WTC11 (cell line): ENCODE measurements around the gene DUSP11. TPM values are rescaled to one million over a fixed set of nuclear protein-coding genes. Genes with fewer than 3 reads are reported as not detected.

Source experiments
- ATAC-seq: fragments of 200-7000 bp; cut with Tn5 transposase; 2 replicates; pipeline ENCODE4 v1.10.0; 2021; ENCODE audit warnings: mild to moderate bottlenecking, moderate library complexity
- CTCF ChIA-PET: fragments of 300-600 bp; sonication (Branson Sonifier 250); formaldehyde crosslinking; loops from one replicate; lab custom pipeline; 2021; ENCODE audit warnings: antibody characterized with exemption; lab: Charles Lee
- POLR2A ChIA-PET: fragments of 350-600 bp; sonication (Branson Sonifier 250); formaldehyde crosslinking; loops from one replicate; lab custom pipeline; 2021; ENCODE audit warnings: antibody characterized with exemption; lab: Charles Lee
- DNase-seq: peaks from one replicate; pipeline ENCODE4 v3.0.0; 2021; ENCODE audit warnings: low spot score
- H3K27ac Mint-ChIP-seq: 2 replicates; pipeline ENCODE4 v1.8.0; 2021; ENCODE audit warnings: mixed read lengths
- H3K27me3 Mint-ChIP-seq: 2 replicates; pipeline ENCODE4 v1.8.0; 2021; ENCODE audit warnings: low read depth, mild to moderate bottlenecking, moderate library complexity, mixed read lengths
- H3K36me3 Mint-ChIP-seq: 2 replicates; pipeline ENCODE4 v1.8.0; 2021; ENCODE audit warnings: mixed read lengths
- H3K4me1 Mint-ChIP-seq: 2 replicates; pipeline ENCODE4 v1.8.0; 2022; ENCODE audit warnings: mixed read lengths
- H3K4me3 Mint-ChIP-seq: 2 replicates; pipeline ENCODE4 v1.8.0; 2021; ENCODE audit warnings: mild to moderate bottlenecking, moderate library complexity, mixed read lengths
- H3K9me3 Mint-ChIP-seq: 2 replicates; pipeline ENCODE4 v1.8.0; 2021; ENCODE audit warnings: mixed read lengths
- ATF3 ChIP-seq: sonication (generic); formaldehyde crosslinking; conservative IDR thresholded peaks from 2 replicates; pipeline ENCODE4 v1.8.1; 2022; ENCODE audit warnings: mild to moderate bottlenecking, missing genetic modification reagents
- E2F4 ChIP-seq: sonication (generic); formaldehyde crosslinking; IDR thresholded peaks from 2 replicates; pipeline ENCODE4 v1.8.1; 2022; ENCODE audit warnings: low read depth, mild to moderate bottlenecking, moderate library complexity, missing genetic modification reagents, borderline replicate concordance
- FOXJ3 ChIP-seq: sonication (generic); formaldehyde crosslinking; IDR thresholded peaks from 2 replicates; pipeline ENCODE4 v1.9.0; 2021; ENCODE audit warnings: missing genetic modification reagents, mild to moderate bottlenecking, borderline replicate concordance
- GRHL2 ChIP-seq: fragments of 250-450 bp; sonication (Bioruptor Pico); IDR thresholded peaks from 2 replicates; pipeline ENCODE4 v1.8.0; 2022; ENCODE audit warnings: mild to moderate bottlenecking, moderate library complexity; ENCODE audit not compliant: insufficient replicate concordance, severe bottlenecking
- IRF2 ChIP-seq: sonication (generic); formaldehyde crosslinking; IDR thresholded peaks from 2 replicates; pipeline ENCODE4 v1.8.0; 2022; ENCODE audit warnings: low read depth, missing genetic modification reagents, borderline replicate concordance
- MAX ChIP-seq: sonication (generic); formaldehyde crosslinking; IDR thresholded peaks from 2 replicates; pipeline ENCODE4 v1.8.0; 2022; ENCODE audit warnings: mild to moderate bottlenecking, missing genetic modification reagents
- MXD4 ChIP-seq: fragments of 250-450 bp; sonication (Bioruptor Pico); IDR thresholded peaks from 2 replicates; pipeline ENCODE4 v1.8.0; 2021; ENCODE audit warnings: mild to moderate bottlenecking, moderate library complexity, borderline replicate concordance
- NFATC4 ChIP-seq: fragments of 250-450 bp; sonication (Bioruptor Pico); IDR thresholded peaks from 2 replicates; pipeline ENCODE4 v1.9.0; 2021; ENCODE audit warnings: mild to moderate bottlenecking
- NFE2L1 ChIP-seq: sonication (generic); formaldehyde crosslinking; IDR thresholded peaks from 2 replicates; pipeline ENCODE4 v1.8.1; 2023; ENCODE audit warnings: missing genetic modification reagents
- NR3C1 ChIP-seq: sonication (generic); formaldehyde crosslinking; conservative IDR thresholded peaks from 2 replicates; pipeline ENCODE4 v1.8.1; 2023; ENCODE audit warnings: low read depth, mild to moderate bottlenecking, missing genetic modification reagents
- RORB ChIP-seq: fragments of 250-450 bp; sonication (Bioruptor Pico); IDR thresholded peaks from 2 replicates; pipeline ENCODE4 v1.9.0; 2021; ENCODE audit warnings: mild to moderate bottlenecking
- SOX15 ChIP-seq: fragments of 250-450 bp; sonication (Bioruptor Pico); IDR thresholded peaks from 2 replicates; pipeline ENCODE4 v1.9.0; 2021; ENCODE audit warnings: mild to moderate bottlenecking
- TP53 ChIP-seq: sonication (generic); formaldehyde crosslinking; IDR thresholded peaks from 2 replicates; pipeline ENCODE4 v1.8.1; 2023; ENCODE audit warnings: mild to moderate bottlenecking, missing genetic modification reagents
- ZNF121 ChIP-seq: sonication (generic); formaldehyde crosslinking; IDR thresholded peaks from 2 replicates; pipeline ENCODE4 v1.8.0; 2023; ENCODE audit warnings: missing genetic modification reagents
- ZNF396 ChIP-seq: fragments of 250-450 bp; sonication (Bioruptor Pico); IDR thresholded peaks from 2 replicates; pipeline ENCODE4 v1.8.0; 2021; ENCODE audit warnings: mild to moderate bottlenecking, moderate library complexity, borderline replicate concordance
- ZNF671 ChIP-seq: fragments of 250-450 bp; sonication (Bioruptor Pico); IDR thresholded peaks from 2 replicates; pipeline ENCODE4 v1.8.0; 2021; ENCODE audit warnings: mild to moderate bottlenecking
- total RNA-seq: library from RNA; stranded (reverse); gene quantifications from 3 replicates; pipeline ENCODE4 v1.2.3, GENCODE V29; 2021
- TF ChIP-seq, protein P1 (sequence below): fragments of 250-450 bp; sonication (Bioruptor Pico); IDR thresholded peaks from 2 replicates; pipeline ENCODE4 v1.9.0; 2021; ENCODE audit warnings: mild to moderate bottlenecking, borderline replicate concordance
- TF ChIP-seq, protein P2 (sequence below): sonication (generic); formaldehyde crosslinking; IDR thresholded peaks from 2 replicates; pipeline ENCODE4 v1.8.1; 2022; ENCODE audit warnings: low read depth, missing genetic modification reagents, borderline replicate concordance
- TF ChIP-seq, protein P3 (sequence below): fragments of 250-450 bp; sonication (Bioruptor Pico); conservative IDR thresholded peaks from 2 replicates; pipeline ENCODE4 v1.9.0; 2021; ENCODE audit warnings: mild to moderate bottlenecking
- TF ChIP-seq, protein P4 (sequence below): sonication (generic); formaldehyde crosslinking; IDR thresholded peaks from 2 replicates; pipeline ENCODE4 v1.8.1; 2023; ENCODE audit warnings: mild to moderate bottlenecking, missing genetic modification reagents, moderate library complexity
- TF ChIP-seq, protein P5 (sequence below): fragments of 250-450 bp; sonication (Bioruptor Pico); IDR thresholded peaks from 2 replicates; pipeline ENCODE4 v1.9.0; 2021; ENCODE audit warnings: mild to moderate bottlenecking

The DUSP11 gene
- total RNA-seq, 1 experiment from 2014 or later = 16.8 TPM

DNA sequence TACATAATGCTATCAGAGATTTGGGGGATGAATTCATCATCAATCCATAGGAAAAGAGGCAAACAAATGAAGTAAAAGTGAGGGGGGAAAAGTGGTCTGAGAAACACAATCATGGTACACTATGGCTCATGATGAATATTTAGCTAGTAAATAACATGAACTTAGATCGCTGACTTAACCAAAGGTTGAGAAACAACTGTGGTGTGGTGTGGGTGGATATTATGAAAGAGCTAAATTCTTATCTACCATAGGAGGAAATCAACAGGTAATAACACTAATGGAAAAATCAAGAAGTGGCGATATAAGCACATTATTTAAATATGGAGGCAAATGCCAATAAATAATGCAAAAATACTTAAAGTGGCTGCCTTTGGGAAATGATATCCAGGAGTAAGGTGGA is 30.6 kb downstream of the DUSP11 start:
- H3K27me3 Mint-ChIP-seq = peaks cover 4% of the 10 kb centered on the region; the same call in 1 of the 2 replicates
- DNase-seq = no peak
- TF ChIP-seq ZNF671 (CRISPR knock-in tag) = no peak
- TF ChIP-seq FOXJ3 (CRISPR knock-in tag) = no peak
- TF ChIP-seq ATF3 (CRISPR knock-in tag) = no peak
- TF ChIP-seq, protein P1, sequence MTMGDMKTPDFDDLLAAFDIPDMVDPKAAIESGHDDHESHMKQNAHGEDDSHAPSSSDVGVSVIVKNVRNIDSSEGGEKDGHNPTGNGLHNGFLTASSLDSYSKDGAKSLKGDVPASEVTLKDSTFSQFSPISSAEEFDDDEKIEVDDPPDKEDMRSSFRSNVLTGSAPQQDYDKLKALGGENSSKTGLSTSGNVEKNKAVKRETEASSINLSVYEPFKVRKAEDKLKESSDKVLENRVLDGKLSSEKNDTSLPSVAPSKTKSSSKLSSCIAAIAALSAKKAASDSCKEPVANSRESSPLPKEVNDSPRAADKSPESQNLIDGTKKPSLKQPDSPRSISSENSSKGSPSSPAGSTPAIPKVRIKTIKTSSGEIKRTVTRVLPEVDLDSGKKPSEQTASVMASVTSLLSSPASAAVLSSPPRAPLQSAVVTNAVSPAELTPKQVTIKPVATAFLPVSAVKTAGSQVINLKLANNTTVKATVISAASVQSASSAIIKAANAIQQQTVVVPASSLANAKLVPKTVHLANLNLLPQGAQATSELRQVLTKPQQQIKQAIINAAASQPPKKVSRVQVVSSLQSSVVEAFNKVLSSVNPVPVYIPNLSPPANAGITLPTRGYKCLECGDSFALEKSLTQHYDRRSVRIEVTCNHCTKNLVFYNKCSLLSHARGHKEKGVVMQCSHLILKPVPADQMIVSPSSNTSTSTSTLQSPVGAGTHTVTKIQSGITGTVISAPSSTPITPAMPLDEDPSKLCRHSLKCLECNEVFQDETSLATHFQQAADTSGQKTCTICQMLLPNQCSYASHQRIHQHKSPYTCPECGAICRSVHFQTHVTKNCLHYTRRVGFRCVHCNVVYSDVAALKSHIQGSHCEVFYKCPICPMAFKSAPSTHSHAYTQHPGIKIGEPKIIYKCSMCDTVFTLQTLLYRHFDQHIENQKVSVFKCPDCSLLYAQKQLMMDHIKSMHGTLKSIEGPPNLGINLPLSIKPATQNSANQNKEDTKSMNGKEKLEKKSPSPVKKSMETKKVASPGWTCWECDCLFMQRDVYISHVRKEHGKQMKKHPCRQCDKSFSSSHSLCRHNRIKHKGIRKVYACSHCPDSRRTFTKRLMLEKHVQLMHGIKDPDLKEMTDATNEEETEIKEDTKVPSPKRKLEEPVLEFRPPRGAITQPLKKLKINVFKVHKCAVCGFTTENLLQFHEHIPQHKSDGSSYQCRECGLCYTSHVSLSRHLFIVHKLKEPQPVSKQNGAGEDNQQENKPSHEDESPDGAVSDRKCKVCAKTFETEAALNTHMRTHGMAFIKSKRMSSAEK (CRISPR knock-in tag) = no peak
- TF ChIP-seq ZNF121 (CRISPR knock-in tag) = no peak
- no peak for TF ChIP-seq TP53 (CRISPR knock-in tag)
- no peak for TF ChIP-seq MXD4 (CRISPR knock-in tag)
- no peak for TF ChIP-seq NFE2L1
- no peak for TF ChIP-seq MAX (CRISPR knock-in tag)
- no peak for TF ChIP-seq E2F4 (CRISPR knock-in tag)
- no peak for TF ChIP-seq ZNF396 (CRISPR knock-in tag)
- TF ChIP-seq SOX15 (CRISPR knock-in tag) = no peak
- TF ChIP-seq GRHL2 = no peak
- TF ChIP-seq, all 79 proteins: peak for 0
- ChIA-PET CTCF (no interaction called here), POLR2A (no interaction called here)
- no peak for ATAC-seq
- Mint-ChIP-seq H3K4me1 (peaks cover 5% of the 10 kb centered on the region; the same call in 1 of the 2 replicates), H3K27ac (no peak overlapping the region), H3K4me3 (no peak overlapping the region), H3K9me3 (peaks cover 9% of the 10 kb centered on the region), H3K36me3 (peaks cover 12% of the 10 kb centered on the region)

GRCh38 chr2:73746877-73747208 is 33.1 kb downstream of the DUSP11 start:
- DNase-seq (no peak), ATAC-seq (no peak)
- Mint-ChIP-seq H3K27ac (no peak overlapping the region), H3K9me3 (peaks cover 10% of the 10 kb centered on the region; the same call in 1 of the 2 replicates), H3K36me3 (peaks cover 11% of the 10 kb centered on the region), H3K27me3 (peaks cover 21% of the 10 kb centered on the region), H3K4me1 (peaks cover 5% of the 10 kb centered on the region; the same call in 1 of the 2 replicates), H3K4me3 (no peak overlapping the region)
- ChIA-PET CTCF (interaction anchor here (2.4 kb wide), 1 partner anchor 10 kb away, joined by 11 read pairs; the partner anchor contains the start of gene TPRKB), POLR2A (no interaction called here)
- TF ChIP-seq, protein P2, sequence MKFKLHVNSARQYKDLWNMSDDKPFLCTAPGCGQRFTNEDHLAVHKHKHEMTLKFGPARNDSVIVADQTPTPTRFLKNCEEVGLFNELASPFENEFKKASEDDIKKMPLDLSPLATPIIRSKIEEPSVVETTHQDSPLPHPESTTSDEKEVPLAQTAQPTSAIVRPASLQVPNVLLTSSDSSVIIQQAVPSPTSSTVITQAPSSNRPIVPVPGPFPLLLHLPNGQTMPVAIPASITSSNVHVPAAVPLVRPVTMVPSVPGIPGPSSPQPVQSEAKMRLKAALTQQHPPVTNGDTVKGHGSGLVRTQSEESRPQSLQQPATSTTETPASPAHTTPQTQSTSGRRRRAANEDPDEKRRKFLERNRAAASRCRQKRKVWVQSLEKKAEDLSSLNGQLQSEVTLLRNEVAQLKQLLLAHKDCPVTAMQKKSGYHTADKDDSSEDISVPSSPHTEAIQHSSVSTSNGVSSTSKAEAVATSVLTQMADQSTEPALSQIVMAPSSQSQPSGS = no peak
- TF ChIP-seq, protein P3, sequence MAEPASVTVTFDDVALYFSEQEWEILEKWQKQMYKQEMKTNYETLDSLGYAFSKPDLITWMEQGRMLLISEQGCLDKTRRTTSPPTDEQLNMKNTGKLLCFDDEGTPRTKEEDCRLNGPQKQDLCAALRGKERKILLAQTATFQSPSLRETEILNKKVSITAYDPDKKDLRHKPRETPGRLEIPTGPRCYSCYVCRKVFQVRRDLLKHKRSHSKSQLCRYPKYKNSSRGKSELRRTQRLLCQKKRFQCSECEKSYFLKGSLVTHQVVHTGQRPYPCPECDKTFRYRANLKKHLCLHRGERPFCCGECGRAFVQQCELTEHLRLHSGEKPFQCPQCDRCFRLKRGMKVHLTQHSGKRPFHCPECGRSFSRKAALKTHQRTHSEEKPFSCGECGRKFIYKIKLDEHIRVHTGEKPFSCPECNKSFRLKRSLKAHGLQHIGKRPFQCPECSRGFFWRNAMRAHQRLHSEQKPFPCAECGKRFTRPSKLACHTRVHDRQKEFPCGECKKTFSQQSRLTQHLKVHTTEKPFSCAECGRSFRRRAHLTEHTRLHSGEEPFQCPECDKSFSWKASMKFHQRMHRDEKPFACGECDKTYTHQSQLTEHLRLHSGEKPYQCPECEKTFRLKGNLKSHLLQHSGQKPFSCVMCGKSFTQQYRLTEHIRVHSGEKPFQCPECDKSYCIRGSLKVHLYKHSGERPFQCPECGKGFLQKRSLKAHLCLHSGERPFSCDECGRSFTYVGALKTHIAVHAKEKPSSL (CRISPR knock-in tag) = no peak
- TF ChIP-seq, protein P4, sequence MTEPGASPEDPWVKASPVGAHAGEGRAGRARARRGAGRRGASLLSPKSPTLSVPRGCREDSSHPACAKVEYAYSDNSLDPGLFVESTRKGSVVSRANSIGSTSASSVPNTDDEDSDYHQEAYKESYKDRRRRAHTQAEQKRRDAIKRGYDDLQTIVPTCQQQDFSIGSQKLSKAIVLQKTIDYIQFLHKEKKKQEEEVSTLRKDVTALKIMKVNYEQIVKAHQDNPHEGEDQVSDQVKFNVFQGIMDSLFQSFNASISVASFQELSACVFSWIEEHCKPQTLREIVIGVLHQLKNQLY (CRISPR knock-in tag) = no peak
- TF ChIP-seq NR3C1 = no peak
- TF ChIP-seq NFATC4 (CRISPR knock-in tag) = no peak
- no peak for TF ChIP-seq GRHL2
- TF ChIP-seq, protein P5, sequence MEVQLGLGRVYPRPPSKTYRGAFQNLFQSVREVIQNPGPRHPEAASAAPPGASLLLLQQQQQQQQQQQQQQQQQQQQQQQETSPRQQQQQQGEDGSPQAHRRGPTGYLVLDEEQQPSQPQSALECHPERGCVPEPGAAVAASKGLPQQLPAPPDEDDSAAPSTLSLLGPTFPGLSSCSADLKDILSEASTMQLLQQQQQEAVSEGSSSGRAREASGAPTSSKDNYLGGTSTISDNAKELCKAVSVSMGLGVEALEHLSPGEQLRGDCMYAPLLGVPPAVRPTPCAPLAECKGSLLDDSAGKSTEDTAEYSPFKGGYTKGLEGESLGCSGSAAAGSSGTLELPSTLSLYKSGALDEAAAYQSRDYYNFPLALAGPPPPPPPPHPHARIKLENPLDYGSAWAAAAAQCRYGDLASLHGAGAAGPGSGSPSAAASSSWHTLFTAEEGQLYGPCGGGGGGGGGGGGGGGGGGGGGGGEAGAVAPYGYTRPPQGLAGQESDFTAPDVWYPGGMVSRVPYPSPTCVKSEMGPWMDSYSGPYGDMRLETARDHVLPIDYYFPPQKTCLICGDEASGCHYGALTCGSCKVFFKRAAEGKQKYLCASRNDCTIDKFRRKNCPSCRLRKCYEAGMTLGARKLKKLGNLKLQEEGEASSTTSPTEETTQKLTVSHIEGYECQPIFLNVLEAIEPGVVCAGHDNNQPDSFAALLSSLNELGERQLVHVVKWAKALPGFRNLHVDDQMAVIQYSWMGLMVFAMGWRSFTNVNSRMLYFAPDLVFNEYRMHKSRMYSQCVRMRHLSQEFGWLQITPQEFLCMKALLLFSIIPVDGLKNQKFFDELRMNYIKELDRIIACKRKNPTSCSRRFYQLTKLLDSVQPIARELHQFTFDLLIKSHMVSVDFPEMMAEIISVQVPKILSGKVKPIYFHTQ = no peak
- TF ChIP-seq IRF2 (CRISPR knock-in tag) = no peak
- TF ChIP-seq RORB (CRISPR knock-in tag) = no peak
